ENCODE results near the gene SLC24A5.

GRCh38 chr15:48102167-48102566, 18.6 kb upstream of the SLC24A5 start:
- TF ChIP-seq YY1 (IDR thresholded peaks at IDR 0.05; ENCODE audit: insufficient read depth, insufficient read length) (no peak), ZNF274 (IDR thresholded peaks at IDR 0.05; ENCODE audit: low read depth, low read length) (no peak)

All from NT2/D1 (cell line).